Activated CD8-positive, alpha-beta memory T cell treated with anti-CD3 and anti-CD28 coated beads for 4 hours (primary cell): ENCODE data around the gene CASK.
A peak's percentile ranks its signal among the peaks of the same experiment; 100 is the strongest.

Source experiments
- DNase-seq, 2 donors: peaks; one replicate each; pipeline ENCODE4 v3.0.0-alpha.2; 2020; ENCODE audit warnings: low read depth in 2 of 2

CASK gene

DNA sequence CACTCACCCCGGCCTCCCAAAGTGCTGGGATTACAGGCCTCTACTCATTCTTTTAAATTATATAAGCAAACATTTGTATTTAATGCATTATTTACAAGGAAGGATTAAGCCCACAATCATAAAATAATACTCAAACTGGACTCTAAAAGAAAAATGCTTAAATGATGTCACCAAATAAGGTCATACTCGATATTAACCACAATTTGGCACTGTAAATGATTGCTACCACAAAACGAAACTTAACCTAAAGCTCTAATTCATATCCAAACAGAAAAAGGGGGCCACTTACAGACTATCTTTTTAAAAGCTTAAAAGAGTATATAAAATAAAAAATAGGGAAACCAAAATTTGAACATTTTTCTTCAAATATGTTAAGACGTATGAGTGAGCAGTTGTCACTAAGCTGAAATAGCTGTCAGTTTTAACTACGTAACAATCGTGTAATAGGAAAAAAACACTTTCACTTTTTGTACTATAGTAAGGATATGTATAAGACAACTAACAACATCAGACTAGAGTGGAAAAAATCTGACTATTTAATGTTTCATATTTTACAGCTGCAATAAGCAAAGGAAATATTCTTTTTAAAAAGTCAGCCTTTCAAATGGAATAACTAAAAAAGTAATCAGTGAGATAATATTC is 342.8 kb downstream of the CASK start:
- DNase-seq: no peak

DNA sequence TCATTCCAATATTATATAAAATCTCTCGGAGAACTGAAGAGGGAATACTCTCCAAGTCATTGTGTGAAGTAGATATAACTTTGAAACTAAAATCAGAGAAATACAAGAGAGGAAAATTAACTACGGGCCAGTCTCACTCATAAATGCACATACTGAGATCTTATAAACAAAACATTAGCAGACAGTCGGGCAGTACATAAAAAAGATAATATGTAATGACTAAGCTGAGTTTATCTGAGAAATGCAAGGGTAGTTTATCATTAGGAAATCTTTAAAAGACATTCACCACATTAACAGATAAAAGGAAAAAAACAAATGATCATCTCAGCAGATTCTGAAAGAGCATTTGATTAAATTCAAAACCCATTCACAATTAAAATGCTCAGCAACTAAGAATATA is 359.5 kb downstream of the CASK start:
- DNase-seq: no peak

DNA sequence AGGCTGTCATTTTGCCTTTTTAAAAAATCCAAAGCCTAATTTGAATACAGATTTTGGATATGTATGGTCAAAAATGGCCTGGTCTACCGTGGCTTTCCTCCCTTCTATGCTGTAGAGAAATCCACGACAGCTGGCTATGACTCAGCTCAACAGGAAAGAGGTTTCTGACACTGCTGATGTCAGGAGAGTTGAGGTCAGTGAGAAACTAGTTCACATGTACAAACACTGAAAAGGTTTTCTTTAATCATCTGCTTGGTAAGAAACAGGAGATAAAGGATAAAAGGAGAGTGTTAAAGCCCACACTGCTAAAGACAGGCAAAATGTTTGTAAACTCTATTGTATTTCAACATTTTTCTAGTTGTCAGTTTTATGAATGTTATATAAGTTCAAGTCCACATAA is 362.3 kb downstream of the CASK start:
- no peak for DNase-seq

DNA sequence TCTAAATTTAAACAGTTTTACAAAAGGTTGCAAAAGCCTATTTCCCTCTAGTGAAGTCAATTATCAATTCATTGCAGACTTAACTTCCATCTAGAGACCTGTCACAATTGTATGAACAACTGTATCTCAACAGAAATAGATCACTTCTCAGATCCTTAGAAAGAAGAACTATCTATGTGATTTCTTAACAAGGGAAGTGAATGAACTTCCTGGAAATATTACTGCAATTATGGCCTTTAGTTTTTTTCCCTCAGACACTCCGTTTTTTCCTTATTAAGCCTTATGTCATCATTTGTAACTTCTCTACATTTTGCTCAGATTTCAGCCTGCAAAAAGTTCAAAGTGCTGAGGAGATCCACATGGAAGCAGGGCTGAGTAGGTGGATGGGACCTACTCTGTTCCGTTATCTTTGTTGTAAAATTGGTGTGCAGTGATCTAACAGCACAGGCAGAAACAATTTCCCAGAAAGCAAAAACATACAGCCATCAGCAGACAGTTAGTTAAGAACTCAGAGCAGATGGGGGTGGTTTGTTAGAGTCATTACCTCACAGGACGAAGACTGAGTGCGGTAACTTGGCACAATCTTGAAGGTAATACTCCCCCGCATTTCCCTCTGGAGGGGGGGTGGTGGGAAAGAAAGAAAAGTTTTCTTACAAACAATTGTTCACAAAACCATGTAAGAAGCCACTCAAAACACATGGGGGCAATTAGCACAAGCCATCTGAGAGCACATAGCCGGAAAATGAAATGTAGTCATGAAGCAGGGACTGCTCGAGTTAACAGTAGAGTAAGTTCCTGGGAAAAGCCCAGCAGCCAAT is 363.9 kb downstream of the CASK start:
- peak; percentile 4 to 5 for DNase-seq

DNA sequence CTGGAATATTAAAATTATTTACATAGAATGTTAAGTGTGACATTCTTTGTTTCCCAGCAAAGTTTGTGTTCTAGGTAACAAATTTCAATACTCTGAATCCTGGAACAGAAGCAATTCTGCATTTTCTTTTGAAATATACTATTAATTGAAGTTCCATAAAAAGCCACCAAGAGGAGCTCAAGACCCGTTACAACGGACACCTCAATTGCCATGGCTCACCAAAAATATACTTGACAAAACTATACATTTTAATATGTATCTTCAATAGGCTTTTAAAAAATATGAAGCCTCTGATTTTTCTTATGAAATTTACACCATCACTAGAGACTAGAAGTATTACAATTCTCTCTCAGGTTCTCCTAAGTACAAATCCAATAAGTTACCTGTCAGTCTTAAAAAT is 364.8 kb downstream of the CASK start:
- no peak for DNase-seq

DNA sequence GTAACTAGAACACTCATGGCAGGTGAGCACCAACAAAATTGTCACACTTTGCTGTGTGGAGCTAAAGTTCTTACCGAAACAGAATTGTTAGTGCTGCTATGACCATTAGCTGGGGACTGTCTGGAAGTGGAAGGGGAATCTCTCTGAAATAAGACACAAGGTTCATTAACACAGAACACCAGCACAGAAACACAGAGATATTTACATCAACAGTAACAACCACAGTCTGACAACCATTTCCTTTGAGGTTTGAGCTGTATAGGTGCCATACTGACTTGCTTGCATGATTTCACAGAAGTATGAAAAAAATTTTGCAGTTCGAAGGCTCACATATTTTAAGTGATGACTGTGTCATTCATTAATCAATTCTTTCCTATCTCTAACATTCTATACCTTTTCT is 366.4 kb downstream of the CASK start:
- DNase-seq: no peak

DNA sequence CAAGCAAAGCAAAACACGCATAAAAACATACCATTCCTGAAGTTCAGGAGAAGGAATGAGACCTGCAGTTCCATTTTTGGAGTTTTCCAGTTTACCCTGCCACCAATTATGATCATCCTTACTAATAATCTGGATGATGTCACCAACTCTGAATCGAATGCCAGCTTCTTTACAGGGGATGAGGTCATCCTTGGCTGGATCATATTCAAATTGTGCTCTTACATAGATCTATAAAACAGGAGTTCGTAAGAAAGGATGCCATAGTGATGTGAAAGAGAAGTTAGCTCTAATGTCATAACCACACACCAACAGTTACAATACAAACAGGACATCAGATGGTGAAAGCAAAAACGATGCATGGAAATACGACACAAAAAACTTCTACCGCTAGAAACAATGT is 369.7 kb downstream of the CASK start:
- DNase-seq: no peak

DNA sequence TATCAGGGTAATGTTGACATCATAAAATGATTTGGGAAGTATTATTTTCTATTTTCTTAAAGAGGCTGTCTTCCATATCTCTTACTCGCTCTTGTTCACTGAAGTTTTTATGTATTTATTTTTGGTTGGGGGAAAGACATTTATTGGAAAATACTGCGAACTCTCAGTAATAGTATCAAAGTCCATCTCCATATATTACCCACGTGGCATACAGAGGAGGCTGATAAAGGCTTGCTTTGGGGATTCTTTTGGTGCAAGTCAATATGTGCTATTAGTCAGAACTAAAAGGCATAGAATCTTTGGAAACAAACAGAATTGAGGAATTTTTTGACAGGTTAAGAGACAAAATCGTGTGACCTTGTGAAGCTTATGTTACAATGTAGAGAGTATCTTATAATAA is 374.9 kb downstream of the CASK start:
- no peak for DNase-seq

DNA sequence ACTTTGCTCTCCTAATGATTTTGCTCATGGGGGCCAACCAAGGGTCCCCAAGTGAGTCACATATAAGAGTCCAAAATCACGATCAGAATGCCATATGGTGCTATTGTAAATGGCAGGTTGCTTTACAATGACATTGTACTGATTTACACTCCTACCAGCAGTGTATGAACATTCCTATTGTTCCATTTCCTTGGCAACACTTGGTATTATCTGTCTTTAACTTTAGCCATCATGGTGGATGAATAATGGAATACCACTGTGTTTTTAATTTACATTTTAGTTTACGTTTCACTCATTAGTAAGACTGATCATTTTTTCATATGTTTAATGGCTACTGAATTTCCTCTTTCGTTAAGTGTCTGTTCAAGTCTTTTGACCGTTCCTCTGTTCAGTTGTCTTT is 379.7 kb downstream of the CASK start:
- no peak for DNase-seq

DNA sequence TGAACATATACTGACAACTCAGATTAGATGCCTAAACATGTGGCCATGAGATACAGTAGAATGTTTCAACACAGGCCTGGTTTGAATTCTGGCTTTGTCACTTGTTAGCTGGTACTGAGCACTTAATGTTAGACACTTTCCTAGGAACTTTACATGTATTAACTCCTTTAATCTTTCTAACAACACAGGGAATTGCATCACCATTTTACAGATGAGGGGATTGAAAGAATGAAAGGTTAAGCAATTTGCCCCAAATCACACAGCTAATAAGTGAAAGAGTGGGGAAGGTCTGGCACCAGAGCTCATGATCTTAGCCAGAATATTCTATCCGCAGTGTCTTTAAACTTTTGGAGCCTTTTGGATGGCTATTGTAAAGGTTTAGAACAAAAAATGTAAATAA is 380.3 kb downstream of the CASK start:
- DNase-seq: no peak

DNA sequence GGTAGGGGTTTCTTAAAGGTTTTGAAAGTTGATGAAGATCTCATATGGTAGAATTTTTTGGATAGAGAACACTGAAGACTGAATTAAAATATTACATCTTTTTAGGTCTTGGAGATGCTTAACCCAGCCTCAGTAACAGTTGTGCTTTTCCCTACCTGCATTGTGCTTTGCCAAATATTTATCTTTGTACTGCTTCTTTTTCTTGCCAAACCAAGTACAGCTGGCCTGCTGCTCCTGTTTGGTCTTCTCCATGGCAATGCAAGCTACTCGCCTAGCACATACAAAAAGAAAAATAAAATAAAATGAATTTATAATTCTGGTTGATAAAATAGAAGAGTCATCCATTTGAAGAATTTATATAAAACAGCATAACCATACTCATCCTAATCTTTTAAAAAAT is 380.8 kb downstream of the CASK start:
- DNase-seq: no peak

DNA sequence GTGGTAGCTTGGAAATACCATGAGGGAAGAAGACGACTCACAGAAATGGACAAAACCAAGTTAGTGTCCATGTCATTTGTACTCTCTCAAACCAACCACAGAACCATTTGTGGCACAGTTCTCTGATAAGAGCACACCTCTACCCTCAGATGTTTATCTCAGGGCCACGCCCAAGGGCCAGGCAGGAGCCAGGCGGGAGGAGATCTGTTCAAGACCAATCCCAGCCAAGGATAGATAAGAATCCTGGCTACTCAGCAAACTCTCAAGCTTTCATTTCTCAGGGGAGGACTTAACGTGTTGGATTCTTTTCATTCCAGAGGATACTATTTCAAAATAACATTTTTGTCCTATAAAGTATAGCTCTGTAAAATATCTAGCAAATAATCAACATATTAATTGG is 381.2 kb downstream of the CASK start:
- DNase-seq: no peak

DNA sequence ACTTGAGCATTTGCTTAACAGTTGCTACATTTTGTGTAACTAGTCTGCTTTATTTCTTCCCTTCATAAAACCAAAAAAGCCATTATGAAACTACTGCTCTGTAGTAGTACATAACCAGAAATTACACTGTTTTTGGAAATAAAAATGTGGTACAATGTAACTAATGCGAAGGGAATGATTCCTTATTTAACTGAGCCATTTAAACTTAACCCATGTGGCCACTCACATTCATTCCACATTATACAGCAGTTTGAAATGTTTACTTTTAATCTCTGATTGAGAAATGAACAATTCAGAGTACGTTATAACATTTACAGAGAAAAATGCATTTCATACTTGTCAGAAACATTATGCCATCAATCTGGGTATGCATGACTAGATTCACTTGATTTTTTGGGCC is 382.0 kb downstream of the CASK start:
- no peak for DNase-seq

DNA sequence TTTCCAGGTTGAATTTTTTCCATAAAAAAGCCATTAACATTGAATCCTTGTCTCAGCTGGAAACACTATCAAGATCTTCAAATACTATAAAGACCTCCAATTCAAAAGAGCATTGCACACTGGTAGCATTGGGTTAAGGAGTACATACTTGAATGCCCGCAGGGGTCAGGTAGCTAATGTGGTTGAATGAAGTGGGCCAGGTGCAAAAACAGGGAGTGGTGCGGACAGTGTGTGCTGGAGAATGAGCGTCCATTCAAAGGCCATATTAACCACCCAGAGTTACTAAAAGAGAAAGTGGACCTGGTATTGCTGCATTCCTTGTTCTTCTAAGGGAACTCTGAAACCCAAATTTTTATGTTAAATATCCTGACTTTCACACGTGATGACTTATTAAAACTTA is 384.6 kb downstream of the CASK start:
- DNase-seq: no peak

DNA sequence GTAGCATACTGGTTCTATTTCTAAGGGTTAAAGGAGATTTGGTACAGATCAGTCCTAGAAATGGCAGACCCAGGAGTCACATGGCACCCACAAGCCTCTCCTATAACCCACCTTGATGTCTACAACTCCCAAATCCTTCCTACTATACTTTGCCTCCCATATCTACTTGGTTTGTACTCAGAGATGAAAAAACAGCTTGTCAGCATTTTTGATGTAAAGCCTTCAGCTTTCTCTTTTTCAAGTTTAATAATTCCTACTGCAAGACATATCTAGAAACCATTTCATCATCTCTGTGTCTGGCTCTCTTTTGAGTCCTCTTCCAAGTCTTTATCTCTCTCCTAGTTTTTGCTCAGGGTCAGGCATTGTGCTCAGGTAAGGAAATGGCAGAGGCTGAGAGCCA is 393.3 kb downstream of the CASK start:
- DNase-seq: no peak

DNA sequence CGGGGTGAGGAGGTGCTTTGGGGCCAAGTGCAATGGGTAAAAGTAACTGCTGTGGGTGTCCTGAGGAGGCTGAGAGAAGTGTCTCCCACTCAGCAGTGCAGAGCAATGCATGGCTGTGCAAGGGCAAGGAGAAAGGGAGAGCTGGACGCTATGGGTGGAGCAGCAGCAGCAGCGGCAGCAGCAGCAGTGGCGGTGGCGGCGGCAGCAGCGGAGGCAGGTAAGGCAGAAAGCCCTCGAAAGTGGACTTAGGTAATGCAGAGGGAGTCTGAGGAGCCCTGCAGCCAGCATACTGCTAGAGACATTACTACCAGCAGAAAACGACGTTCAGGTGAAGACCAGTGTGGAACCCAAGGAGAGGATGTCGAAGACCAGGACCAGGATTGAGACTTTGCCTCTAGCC is 394.1 kb downstream of the CASK start:
- DNase-seq: no peak

DNA sequence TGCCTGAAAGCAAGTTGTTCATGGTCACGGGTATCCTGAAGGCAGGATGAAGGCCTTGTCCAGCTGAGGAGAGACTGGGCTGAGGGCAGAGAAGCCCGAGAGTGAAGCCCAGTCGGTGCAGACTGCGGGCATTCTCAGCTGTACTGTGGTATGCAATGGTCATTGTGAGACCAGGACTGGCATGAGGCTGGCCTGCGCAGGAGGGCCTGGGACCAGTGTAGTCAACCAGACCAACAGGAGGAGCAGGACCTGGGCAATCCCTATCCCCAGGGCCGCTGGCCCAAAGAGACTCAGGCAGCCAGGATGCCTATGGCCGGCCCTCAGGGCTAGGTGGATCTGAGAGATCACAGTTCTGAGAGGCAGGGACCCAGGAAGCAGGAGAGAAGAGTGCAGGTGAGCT is 394.6 kb downstream of the CASK start:
- no peak for DNase-seq

DNA sequence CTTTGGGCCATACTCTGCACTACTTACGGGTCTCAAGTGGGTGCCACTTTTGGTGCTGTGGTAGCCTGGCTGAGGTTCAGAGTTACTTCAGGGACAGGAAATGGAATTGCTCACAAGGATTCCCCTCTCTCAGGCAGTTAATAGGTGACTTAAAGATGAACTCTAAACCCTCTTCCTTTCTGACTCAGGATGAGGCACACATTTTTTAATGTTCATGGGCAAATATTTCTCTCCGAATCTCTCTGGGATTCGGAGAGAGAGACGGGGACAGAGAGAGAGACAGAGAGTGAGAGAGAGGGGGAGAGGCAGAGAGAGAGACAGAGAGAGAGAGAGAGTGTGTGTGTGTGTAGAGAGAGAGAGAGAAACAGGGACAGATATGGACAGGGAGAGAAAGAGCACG is 396.4 kb downstream of the CASK start:
- no peak for DNase-seq

DNA sequence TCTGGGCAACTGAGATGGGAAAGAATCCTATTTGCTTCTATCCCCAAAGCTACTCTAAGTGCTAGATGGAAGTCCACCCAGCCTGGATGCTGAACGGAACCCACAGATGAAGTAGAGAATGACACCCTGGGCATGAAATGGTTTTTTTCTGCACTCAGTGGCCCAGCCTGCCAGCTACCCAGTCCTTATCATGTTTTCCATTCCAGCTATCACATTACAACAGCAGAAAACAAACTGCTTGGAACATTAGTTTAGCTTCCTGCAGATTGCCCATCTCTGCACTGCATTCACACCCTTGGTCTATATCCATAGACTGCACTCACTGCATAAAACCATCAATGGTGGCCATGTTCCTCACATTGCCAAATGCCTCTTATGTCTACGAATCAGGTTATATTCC is 397.1 kb downstream of the CASK start:
- no peak for DNase-seq

DNA sequence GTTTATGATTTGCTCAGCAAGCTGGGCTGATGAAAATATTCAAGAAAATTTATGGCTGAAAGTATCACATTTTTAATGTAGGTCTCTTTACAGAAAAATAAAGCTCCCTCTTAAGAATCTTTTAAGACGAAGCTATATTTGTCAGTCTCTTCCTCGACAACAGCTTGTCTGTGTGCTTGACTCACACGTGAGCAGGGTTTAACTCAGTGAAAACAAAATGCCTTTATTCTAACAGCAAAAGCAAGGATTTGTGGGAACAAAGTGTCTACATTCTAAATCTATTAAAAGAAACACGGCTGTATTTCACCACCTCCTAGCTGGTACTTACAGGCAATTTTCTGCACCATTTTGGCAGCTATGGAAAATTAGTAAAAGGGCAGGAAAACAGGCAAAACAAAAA is 400.7 kb downstream of the CASK start:
- DNase-seq: no peak

DNA sequence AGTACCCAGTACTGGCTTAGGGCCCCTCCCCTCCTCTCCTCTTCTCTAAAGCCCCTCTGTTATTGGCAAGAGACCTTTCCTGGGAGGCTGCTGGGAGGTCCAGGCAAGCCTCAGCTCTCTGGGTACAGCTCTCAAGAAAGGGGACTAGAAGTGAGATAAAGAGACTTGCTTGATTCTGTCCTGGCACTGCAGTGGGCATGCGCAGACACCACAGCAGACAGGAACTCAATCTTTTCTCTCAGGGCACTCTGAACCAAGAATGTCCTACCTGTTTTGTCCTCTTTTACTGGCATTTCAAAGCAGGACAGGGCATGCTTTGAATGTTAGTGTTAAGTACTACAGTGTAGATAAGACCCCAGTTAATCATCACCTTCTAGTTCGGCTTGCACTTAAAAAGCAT is 401.3 kb downstream of the CASK start:
- DNase-seq: no peak

DNA sequence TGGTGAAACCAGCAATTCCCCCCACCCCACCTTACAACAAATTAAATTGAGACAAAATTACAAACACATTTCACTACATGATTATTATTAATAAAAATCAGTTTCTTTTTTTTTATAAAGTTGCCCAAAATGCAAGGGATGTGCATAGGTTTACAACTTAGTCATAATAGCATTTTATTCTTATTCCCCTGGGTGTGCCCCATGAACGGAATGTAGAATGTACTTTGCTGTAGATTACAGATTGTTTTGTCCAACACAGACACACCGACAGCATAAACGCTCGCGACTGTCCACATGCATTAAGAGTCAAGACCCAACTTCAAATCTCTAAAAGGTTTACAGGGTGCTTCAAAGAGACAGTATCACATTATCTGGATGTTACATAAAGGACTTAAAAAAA is 403.9 kb downstream of the CASK start:
- no peak for DNase-seq

DNA sequence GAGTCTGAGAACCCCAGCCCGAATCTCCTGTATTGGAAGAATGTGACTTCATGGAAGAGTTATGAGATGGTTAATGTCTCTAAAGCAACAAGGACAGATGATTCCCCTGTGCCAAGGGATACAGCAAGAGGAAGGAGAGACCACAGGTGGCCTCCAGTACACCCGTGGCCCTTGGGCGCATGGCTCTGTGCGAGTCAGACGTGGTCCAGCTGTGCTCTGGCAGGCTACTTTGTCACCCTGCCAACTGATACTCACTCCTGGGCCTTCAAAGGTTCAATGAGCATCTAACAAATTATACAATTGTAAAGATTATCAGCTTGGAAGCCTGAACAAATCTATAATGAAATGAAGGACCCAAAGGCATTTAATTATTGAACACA is 404.5 kb downstream of the CASK start:
- no peak for DNase-seq
